ENCODE measurements around the gene PARD3. TPM values are rescaled to one million over a fixed set of nuclear protein-coding genes. Genes with fewer than 3 reads are reported as not detected.

PARD3 gene
- total RNA-seq, 1 donor from 2014 or later = 35.4 TPM

DNA sequence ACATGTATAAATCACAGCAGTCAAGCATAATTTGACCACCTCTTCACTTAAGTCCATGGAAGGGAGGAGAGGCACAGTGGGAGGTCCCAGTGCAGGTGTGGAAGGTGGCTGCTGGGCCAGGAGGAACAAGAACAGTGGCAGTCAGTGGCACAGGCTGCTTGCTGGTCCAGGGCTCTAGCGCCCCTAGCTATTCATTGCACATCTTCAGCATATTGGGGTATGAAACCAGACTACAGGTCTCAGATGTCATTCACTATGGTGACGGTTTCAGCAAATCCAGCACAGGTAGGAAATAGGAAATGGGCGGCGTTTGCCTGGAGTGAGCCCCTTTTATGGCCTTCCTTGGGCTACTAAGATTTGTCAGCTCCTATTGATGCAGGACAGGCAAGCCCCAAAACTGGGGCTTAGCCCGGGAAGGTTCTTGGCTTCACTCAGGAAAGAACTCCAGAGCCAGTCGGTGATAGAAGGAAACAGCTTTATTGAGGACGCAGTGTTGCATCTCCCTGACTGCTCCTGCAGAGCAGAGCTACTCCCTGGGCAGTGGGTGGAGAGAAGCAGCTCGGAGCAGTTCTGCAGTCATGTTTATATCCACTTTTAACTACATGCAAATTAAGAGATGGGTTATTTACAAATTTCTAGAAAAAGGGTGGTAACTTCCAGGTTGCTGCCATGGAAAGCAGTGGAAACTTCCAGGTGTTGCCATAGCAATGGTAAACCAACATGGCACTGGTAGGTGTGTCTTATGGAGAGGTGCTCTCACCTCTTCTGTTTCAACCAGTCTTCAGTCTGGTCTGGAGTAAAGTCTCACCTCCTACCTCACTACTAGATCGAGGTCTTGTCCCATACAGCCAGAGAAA is 608.8 kb downstream of the PARD3 start:
- no peaks in the 10 kb centered on the region for H3K27me3 ChIP-seq (ENCODE audit: insufficient read depth, low read length)
- TF ChIP-seq CTCF (IDR thresholded peaks at IDR 0.05; ENCODE audit: insufficient read depth, low read depth, low read length) = no peak
- TF ChIP-seq EZH2 (IDR thresholded peaks at IDR 0.05; ENCODE audit: insufficient read depth, low read length) = no peak
- H2AFZ ChIP-seq (ENCODE audit: low read depth, low read length) = no peak overlapping the region
- H3K4me3 ChIP-seq (ENCODE audit: insufficient read depth, low read depth, low read length) = no peak overlapping the region
- no peaks in the 10 kb centered on the region for H3K4me1 ChIP-seq (ENCODE audit: insufficient read depth, low read length)
- no peaks in the 10 kb centered on the region for H3K9me3 Mint-ChIP-seq (ENCODE audit: unreplicated experiment)
- FAIRE-seq (no peak), DNase-seq (ENCODE audit: low read depth) (no peak)
- H4K20me1 ChIP-seq (ENCODE audit: insufficient read depth, low read length) = no peaks in the 10 kb centered on the region
- H3K79me2 ChIP-seq (ENCODE audit: insufficient read depth, low read length) = no peaks in the 10 kb centered on the region
- H3K27ac Mint-ChIP-seq (ENCODE audit: unreplicated experiment) = no peak overlapping the region
- peaks cover 2% of the 10 kb centered on the region for H3K36me3 Mint-ChIP-seq (ENCODE audit: low read depth, unreplicated experiment)
- no peaks in the 10 kb centered on the region for H3K9me3 ChIP-seq (ENCODE audit: insufficient read depth, low read depth, low read length)
- H3K27ac ChIP-seq (ENCODE audit: low read depth, low read length) = no peak overlapping the region
- no peak overlapping the region for H3K4me2 ChIP-seq (ENCODE audit: low read length)
- H3K4me3 Mint-ChIP-seq (ENCODE audit: unreplicated experiment) = no peak overlapping the region
- no peaks in the 10 kb centered on the region for H3K4me1 Mint-ChIP-seq (ENCODE audit: low read depth, unreplicated experiment)
- H3K9ac ChIP-seq (ENCODE audit: low read length) = no peak overlapping the region
- H3K36me3 ChIP-seq (ENCODE audit: insufficient read depth, low read length) = no peaks in the 10 kb centered on the region
- no peaks in the 10 kb centered on the region for H3K27me3 Mint-ChIP-seq (ENCODE audit: low read depth, unreplicated experiment)

- no peak for FAIRE-seq
- Histone ChIP-seq H3K4me2 (ENCODE audit: low read length) (no peak overlapping the region), H3K27me3 (ENCODE audit: insufficient read depth, low read length) (no peaks in the 10 kb centered on the region)
Measured at GRCh38 chr10:34205452-34205851, 609.6 kb downstream of the PARD3 start.

More at GRCh38 chr10:34205452-34205851, 609.6 kb downstream of the PARD3 start:
- no peaks in the 10 kb centered on the region for H3K9me3 Mint-ChIP-seq (ENCODE audit: unreplicated experiment)
- no peak for DNase-seq (ENCODE audit: low read depth)
- H3K9me3 ChIP-seq (ENCODE audit: insufficient read depth, low read depth, low read length) = no peaks in the 10 kb centered on the region
- no peak overlapping the region for H3K27ac Mint-ChIP-seq (ENCODE audit: unreplicated experiment)
- no peaks in the 10 kb centered on the region for H3K4me1 ChIP-seq (ENCODE audit: insufficient read depth, low read length)
- no peaks in the 10 kb centered on the region for H4K20me1 ChIP-seq (ENCODE audit: insufficient read depth, low read length)
- no peak overlapping the region for H3K9ac ChIP-seq (ENCODE audit: low read length)
- no peaks in the 10 kb centered on the region for H3K36me3 ChIP-seq (ENCODE audit: insufficient read depth, low read length)
- H3K27ac ChIP-seq (ENCODE audit: low read depth, low read length) = no peak overlapping the region
- no peak overlapping the region for H3K4me3 Mint-ChIP-seq (ENCODE audit: unreplicated experiment)
- TF ChIP-seq CTCF (IDR thresholded peaks at IDR 0.05; ENCODE audit: insufficient read depth, low read depth, low read length) = no peak
- no peak for TF ChIP-seq EZH2 (IDR thresholded peaks at IDR 0.05; ENCODE audit: insufficient read depth, low read length)
- no peaks in the 10 kb centered on the region for H3K27me3 Mint-ChIP-seq (ENCODE audit: low read depth, unreplicated experiment)
- H3K36me3 Mint-ChIP-seq (ENCODE audit: low read depth, unreplicated experiment) = peaks cover 2% of the 10 kb centered on the region
- no peak overlapping the region for H2AFZ ChIP-seq (ENCODE audit: low read depth, low read length)
- H3K4me1 Mint-ChIP-seq (ENCODE audit: low read depth, unreplicated experiment) = peaks cover 2% of the 10 kb centered on the region
- no peak overlapping the region for H3K4me3 ChIP-seq (ENCODE audit: insufficient read depth, low read depth, low read length)
- H3K79me2 ChIP-seq (ENCODE audit: insufficient read depth, low read length) = no peaks in the 10 kb centered on the region

All from astrocyte (in vitro differentiated cells and primary cell).